Stimulated activated CD4-positive, alpha-beta T cell treated with anti-CD3 and anti-CD28 coated beads, TNF-alpha, amount 100 ng/mL, for 4 hours (primary cell): Measurements from ENCODE around the gene BABAM1.

Experiments
- DNase-seq, 3 experiments: peaks; one replicate each; pipeline ENCODE4 v3.0.0-alpha.2; 2020; ENCODE audit warnings: low read depth in 3 of 3

The BABAM1 gene

DNA sequence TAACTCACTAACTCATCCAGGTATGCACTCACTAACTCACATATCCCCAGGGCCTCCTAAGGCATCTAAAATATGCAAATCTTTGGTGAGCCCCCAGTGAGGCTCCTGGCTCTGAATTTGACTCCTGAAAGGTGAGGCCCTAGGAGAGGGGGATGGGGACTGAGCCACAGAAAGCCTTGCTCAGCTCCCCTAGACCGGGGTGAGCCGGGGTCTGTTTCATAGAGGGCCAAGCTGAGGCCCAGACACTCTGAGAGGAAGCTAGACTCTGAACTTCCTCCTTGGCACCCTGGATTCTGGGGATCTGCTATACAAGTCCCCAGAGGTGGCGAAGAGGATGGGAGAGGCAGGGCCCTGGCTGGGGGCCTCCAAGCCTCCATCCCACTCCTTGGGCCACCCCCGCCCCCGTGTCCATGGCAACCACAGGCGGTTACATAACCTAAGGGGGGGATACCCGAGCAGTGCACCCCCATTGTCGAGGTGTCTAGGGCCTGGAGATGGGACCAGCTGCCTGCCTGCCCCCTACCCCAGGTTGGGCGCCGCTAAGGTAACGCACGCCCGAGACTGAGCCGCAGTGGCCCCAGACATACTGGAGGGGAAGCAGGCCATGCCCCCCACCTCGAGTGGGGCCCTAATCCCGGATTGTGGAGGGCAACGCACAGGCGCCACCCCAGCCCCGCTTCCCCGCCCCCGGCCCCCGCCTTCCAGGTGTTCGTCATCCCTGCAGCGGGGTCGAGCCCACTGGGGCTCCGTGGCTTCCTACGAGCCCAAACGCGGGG is 35.3 kb downstream of the BABAM1 start:
- DNase-seq = no peak

DNA sequence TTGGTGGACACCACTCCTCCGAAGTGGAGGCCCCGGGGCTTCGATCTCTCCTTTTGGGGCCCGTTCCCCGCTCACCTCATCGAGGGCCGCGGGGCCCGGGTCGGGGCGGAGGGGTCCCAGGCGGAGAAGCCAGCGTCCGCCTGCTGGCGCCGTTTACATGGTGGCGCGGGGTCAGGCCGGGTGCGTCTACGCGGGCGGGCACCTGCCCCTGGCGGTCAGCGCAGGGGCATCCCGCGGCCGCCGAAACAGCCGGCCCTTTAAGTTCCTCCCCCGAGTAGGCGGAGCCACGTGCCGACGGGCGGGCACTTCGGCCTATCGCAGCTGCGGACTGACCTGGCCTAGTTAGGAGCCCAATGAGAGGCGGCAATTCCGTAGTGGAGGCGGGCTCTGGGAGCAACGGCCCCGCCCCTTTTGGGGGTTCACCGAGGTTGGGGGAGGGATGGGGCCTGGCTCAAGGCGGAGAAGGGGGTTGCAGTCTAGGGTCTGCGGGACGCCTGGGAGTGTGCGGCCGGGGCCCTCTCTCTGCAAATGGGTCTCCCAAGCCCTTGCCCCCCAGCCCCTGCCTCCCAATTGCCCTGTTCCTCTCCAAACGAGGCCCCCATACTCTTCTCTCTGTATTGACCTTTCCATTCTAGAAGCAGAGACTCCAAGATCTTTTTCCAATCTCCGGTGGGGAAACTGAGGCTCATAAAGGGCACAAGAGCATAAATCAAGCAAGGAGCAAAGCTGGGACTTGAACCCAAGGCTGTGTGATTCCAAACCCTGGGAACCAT is 36.1 kb downstream of the BABAM1 start, which contains the start of gene ABHD8:
TSS of gene ABHD8 (minus strand) at position 259 of the 773 bp plus-strand sequence. CDS start 1,809 bp downstream, outside the sequence.
- peak; percentile 87 for DNase-seq

DNA sequence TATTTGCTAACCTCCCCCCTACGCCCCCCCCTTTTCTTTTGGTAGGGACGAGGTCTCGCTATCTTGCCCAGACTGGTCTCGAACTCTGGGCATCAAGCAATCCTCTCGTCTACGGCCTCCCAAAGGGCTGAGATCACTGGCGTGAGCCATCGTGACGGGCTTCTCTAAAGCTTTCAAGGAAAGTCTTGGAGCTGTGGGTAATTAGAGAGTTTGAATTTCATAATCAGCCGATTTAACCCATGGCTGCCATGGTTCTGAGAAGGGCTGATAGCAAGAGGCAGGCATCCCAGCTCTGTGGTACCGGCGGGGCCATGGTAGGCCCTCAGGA is 36.7 kb downstream of the BABAM1 start:
- DNase-seq = no peak

- DNase-seq = no peak
Measured at GRCh38 chr19:17304386-17305215, 37.4 kb downstream of the BABAM1 start.

DNA sequence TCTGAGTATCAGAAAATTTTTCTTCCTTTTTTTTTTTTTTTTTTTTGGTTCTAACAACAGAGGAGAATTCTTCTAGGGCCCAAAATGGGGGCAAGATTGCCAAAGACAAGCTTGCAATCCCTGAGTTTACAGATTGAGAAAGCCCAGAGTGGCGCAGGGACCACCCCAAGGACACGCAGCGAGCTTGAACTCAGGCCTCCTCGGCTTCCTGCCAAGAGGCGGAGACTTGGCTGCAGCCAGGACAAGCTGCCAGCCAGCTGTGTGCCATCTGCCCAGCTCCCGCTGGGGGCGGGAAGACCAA is 37.9 kb downstream of the BABAM1 start:
- DNase-seq = no peak

DNA sequence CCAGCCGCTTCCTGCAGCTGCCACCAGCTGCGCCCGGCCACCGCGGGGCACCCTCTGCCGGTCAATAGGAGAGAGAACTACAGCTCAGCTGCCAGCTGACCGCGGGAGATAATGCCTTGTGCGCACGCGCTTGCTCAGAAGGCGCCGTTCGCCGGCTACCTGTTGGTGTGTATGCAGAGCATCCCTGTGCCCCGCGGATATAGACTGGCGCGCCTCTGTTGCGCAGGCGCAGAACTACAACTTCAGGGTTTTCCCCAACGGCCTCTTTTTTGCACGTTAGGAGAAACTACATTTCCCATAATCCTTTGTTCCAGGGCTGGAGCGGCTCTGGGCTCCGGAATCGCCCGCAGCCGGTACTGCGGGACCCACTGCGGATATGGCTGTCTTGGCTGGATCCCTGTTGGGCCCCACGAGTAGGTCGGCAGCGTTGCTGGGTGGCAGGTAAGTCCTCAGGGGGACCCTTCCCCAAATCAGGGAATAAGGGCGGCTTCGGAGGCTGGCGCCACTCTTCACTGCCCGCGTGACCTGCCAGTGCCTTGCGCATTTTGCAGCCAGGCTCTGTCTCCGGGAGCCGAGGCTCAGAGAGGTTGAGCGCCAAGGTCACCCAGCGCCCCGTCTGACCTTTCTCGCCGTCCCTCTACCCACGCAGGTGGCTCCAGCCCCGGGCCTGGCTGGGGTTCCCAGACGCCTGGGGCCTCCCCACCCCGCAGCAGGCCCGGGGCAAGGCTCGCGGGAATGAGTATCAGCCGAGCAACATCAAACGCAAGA is 38.5 kb downstream of the BABAM1 start, which contains the start of gene MRPL34:
TSS of gene MRPL34 (plus strand) at position 356 of the 768 bp plus-strand sequence. CDS start at position 377, 21 bp downstream.
- DNase-seq = peak; percentile 71 to 86 (median 84)

DNA sequence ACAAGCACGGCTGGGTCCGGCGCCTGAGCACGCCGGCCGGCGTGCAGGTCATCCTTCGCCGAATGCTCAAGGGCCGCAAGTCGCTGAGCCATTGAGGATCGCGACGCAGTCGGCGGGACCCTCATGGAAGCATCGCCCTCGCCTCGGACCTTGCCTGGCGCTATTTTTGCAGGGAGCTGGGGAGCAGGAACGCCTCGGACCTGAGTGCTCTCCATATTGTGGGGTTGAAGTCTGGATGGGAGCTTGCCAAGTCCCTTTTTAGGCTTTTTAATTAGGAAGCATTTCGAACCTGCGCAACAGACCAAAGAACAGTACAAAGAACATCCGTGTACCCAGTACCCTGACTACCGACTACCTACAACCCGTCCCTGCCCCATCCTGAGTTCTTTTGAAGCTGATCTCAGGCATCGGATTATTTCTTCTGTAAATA is 39.1 kb downstream of the BABAM1 start:
- no peak for DNase-seq

GRCh38 chr19:17307876-17308377 is 40.7 kb downstream of the BABAM1 start:
- no peak for DNase-seq

GRCh38 chr19:17309198-17309964 is 42.1 kb downstream of the BABAM1 start, which contains the start of gene DDA1:
Gene DDA1 (plus strand): TSS chr19:17309563. CDS start chr19:17309655, 92 bp downstream.
- DNase-seq = peak; percentile 89 to 98 (median 97)

GRCh38 chr19:17309965-17310461 is 42.8 kb downstream of the BABAM1 start:
- no peak for DNase-seq

DNA sequence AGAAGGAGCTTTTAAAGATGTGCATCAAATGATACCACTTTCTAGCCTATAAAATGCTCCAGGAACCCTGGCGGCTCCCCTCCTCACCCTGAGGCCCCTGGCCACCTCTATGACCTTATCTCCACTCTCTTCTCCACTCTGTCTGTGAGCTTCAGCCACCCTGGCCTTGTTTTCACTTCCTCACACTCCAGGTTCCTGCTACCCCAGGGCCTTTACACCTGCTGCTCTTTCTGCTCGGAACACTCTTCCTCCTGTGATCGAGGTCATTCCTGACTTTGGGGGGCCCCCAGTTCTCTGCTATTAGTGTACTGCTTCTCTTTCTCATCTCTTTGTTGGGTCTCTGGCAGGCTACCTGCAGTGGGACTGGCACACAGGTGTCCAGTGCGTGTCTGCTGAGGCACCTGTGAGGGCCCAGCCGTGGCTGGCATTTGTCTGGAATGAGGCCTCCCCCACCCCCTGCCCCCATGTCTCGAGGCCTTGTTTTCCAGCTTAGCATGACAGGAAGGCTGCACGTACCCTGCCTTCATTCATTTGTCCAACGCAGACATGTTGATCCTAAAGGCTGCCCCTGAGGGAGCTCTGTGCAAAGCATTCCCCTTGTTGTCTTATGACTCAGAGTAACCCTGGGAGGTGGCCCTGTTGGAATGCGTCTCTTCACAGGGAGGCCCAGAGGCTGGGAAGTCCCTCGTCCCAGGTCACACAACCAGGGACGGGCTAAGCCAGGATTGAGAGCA is 44.4 kb downstream of the BABAM1 start:
- DNase-seq = no peak

DNA sequence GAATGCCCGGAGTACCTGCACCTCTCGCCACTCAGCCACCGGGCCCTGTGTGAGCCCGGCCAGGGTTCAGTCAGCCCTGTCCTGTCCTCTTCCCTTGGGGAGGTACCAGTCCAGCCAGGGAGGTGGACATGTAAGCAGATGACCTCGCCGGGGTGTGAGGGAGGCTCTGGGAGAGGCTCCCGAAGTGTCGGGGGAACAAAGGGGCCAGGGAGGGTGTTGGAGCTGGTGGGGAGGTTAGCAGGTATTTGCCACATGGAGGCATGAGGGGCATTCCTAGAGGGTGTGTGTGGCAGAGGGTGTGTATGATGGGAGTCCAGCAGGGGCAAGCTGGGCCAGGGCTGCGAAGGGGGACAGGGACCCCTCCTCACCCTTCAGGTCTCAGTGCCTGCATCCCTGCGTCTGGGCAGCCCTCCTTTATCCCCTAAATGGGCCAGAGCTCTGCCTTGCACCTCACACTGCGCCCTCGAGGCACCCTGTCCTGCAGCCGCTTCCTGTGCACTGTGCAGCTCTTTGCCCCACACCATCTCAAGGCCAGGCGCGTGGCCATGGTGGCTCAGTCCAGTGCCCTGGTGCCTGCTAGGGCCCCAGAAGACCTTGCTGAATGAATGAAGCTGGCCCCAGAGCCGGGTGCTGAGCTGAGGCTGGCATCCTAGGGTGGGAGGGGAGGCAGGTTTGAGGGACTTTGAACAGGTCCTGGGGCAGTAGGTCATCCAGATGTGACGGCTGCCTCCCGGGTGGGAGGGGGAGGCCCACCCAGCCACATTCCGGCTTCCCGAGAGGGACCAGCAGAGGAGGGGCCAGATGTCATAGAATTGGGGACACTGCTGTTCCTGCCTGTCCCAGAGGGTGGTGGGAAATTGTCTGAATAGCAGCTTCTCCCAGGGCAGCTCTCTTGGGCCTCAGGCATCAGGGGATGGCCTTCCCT is 45.2 kb downstream of the BABAM1 start:
- no peak for DNase-seq

GRCh38 chr19:17314007-17314593 is 46.9 kb downstream of the BABAM1 start:
- no peak for DNase-seq

GRCh38 chr19:17318966-17319365 is 51.7 kb downstream of the BABAM1 start:
- no peak for DNase-seq

GRCh38 chr19:17319473-17320238 is 52.4 kb downstream of the BABAM1 start:
- DNase-seq = no peak

DNA sequence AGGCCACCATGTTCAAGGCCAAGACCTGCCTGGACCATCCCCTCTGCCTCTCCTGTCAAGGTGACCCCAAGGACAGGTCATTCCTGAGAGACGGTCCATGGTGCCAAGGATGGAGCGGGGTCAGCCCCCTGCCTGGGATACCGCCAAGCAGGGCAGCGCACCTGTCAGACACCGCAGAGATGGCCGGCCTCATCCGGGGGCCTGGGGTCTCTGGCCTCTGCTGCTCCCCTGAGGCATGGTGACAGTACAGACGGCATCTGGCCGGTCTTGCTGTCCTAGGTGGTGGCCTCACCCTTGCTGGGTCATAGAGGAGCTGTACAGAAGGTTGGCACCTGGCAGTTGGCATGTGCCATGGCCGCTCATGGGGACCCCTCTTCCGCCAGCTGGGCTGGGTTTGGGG is 53.2 kb downstream of the BABAM1 start:
- no peak for DNase-seq
